ENCODE measurements around the gene ACTMAP. TPM values are rescaled to one million over a fixed set of nuclear protein-coding genes. Genes with fewer than 3 reads are reported as not detected.

ACTMAP gene
- polyA plus RNA-seq, 4 donors, result 12.1 to 27.5 (median 18.0) TPM

DNA sequence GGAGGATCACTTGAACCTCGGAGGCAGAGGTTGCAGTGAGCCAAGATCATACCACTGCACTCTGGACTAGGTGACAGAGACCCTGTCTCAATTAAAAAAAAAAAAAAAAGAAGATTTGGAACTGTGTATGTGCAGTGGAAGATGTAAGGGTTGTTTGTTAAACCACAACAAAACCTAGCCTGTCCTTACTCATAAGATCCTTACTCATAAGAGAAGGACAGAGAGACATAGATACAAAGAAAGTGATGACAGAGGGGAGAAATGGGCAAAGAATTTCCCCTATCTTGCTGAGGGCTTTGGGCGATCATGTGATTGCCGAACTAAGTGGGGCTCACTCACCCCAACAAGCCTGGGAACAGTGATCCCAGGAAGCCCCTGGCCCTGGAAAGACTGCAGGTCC lies 25.4 kb downstream of the ACTMAP start:
- DNase-seq (no peak), FAIRE-seq (no peak)
- H3K27ac ChIP-seq (ENCODE audit: low read depth in 1 of 3, low read length in 2 of 3), result no peak overlapping the region
- peaks cover 0 to 10% of the 10 kb centered on the region in 2 donors for H3K9me3 ChIP-seq (ENCODE audit: control insufficient read depth in 2 of 2, insufficient read depth in 1 of 2, low read depth in 1 of 2, low read length in 1 of 2)
- no peaks in the 10 kb centered on the region for H3K27me3 ChIP-seq (ENCODE audit: control insufficient read depth in 3 of 3, insufficient read depth in 3 of 3, low read length in 3 of 3)
- no peak overlapping the region for H3K4me3 ChIP-seq (ENCODE audit: low read depth in 1 of 3, low read length in 3 of 3)
- H3K4me1 ChIP-seq (ENCODE audit: control insufficient read depth in 3 of 3, insufficient read depth in 2 of 3, low read depth in 1 of 3, low read length in 2 of 3), result peaks cover 0 to 19% (median 6%) of the 10 kb centered on the region in 3 donors
- H3K36me3 ChIP-seq (ENCODE audit: control insufficient read depth in 3 of 3, insufficient read depth in 2 of 3, low read depth in 1 of 3, low read length in 3 of 3), result peaks cover 16 to 91% (median 16%) of the 10 kb centered on the region in 3 donors
- WGBS, 3 donors, result 96 to 98% (median 96%) methylated on average over 3 of the region's 3 CpGs

DNA sequence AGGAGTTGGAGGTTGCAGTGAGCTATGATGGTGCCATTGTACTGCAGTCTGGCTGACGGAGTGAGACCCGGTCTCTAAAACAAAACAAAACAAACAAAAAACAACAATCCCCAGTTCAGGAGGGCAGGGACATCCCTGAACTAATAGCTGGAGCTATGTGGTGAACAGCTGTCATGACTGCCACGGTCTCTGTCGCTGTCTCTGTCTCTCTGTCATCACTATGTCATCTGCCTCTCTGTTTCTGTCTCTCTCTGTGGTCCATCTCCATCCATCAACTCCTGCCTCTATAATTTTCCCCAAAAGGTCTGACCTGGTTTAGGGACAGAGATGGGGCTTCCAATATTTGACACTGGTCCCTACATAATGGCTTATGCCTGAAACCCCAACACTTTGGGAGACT lies 26.0 kb downstream of the ACTMAP start:
- FAIRE-seq (no peak), DNase-seq (no peak)
- H3K4me3 ChIP-seq (ENCODE audit: low read depth in 1 of 3, low read length in 3 of 3), result no peak overlapping the region
- H3K36me3 ChIP-seq (ENCODE audit: control insufficient read depth in 3 of 3, insufficient read depth in 2 of 3, low read depth in 1 of 3, low read length in 3 of 3), result peaks cover 16 to 89% (median 16%) of the 10 kb centered on the region in 3 donors
- H3K9me3 ChIP-seq (ENCODE audit: control insufficient read depth in 2 of 2, insufficient read depth in 1 of 2, low read depth in 1 of 2, low read length in 1 of 2), result peaks cover 0 to 10% of the 10 kb centered on the region in 2 donors
- 89 to 100% (median 92%) methylated on average over 4 of the region's 4 CpGs for WGBS, 3 donors
- peaks cover 0 to 24% (median 6%) of the 10 kb centered on the region in 3 donors for H3K4me1 ChIP-seq (ENCODE audit: control insufficient read depth in 3 of 3, insufficient read depth in 2 of 3, low read depth in 1 of 3, low read length in 2 of 3)
- H3K27me3 ChIP-seq (ENCODE audit: control insufficient read depth in 3 of 3, insufficient read depth in 3 of 3, low read length in 3 of 3), result no peaks in the 10 kb centered on the region
- no peak overlapping the region for H3K27ac ChIP-seq (ENCODE audit: low read depth in 1 of 3, low read length in 2 of 3)

DNA sequence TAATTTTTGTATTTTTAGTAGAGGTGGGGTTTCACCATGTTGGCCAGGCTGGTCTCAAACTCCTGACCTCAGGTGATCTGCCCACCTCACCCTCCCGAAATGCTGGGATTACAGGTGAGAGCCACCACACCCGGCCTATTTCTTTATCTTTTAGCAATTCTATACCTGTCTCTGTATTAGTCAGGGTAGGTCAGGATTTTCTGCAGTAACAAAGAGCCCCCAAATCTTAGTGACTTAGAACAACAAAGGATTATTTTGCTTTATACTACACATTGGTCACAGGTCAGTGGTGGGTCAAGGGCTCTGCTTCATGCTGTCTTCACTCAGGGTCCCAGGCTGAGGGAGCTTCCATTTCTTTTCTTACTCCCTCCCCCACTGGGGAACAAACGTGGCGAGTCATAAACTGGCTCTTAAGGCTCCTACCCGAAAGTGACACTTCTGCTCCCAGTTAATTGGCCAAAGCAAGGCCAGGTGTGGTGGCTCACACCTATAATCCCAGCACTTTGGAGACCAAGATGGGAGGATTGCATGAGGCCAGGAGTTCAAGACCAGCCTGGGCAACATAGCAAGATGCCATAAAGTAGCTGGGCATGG lies 26.5 kb downstream of the ACTMAP start:
- Histone ChIP-seq H3K27me3 (ENCODE audit: control insufficient read depth in 3 of 3, insufficient read depth in 3 of 3, low read length in 3 of 3) (no peaks in the 10 kb centered on the region), H3K9me3 (ENCODE audit: control insufficient read depth in 2 of 2, insufficient read depth in 1 of 2, low read depth in 1 of 2, low read length in 1 of 2) (peaks cover 0 to 10% of the 10 kb centered on the region in 2 donors), H3K4me3 (ENCODE audit: low read depth in 1 of 3, low read length in 3 of 3) (no peak overlapping the region), H3K4me1 (ENCODE audit: control insufficient read depth in 3 of 3, insufficient read depth in 2 of 3, low read depth in 1 of 3, low read length in 2 of 3) (peaks cover 0 to 26% (median 6%) of the 10 kb centered on the region in 3 donors), H3K27ac (ENCODE audit: low read depth in 1 of 3, low read length in 2 of 3) (no peak overlapping the region), H3K36me3 (ENCODE audit: control insufficient read depth in 3 of 3, insufficient read depth in 2 of 3, low read depth in 1 of 3, low read length in 3 of 3) (peaks cover 11 to 84% (median 16%) of the 10 kb centered on the region in 3 donors)
- 88 to 94% (median 90%) methylated on average over 5 of the region's 5 CpGs for WGBS, 3 donors
- DNase-seq (no peak), FAIRE-seq (no peak)

DNA sequence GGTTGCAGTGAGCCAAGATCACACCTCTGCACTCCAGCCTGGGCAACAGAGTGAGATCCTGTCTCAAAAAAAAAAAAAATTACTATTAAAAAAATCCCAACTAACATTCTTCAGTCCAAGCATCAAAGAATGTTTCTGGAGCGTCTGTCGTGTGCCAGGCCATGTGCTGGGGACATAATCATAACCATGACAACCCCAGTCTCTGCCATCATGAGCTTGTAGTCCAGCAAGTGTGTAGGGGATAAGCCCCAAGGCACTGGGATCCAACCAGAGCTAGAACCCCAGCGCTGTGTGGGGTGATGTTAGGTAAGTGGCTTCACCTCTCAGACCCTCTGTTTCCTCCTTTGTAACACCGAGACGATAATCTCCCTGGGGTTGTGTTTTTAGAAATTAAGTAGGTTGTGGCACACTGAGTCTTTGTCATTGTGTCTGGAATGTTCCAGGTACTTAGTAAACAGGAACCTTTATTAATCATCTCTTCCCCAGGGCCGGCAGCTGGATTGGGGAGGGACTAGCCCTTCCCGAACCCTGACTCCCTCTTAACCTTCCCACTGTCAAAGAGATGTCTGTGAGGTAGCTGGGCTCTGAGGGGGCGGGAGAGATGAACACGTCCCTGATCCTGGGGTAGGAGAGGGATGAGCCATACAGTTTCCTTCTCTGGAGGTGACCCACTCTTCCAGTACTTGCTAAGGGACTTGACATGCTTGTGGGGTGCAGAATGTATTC lies 28.2 kb downstream of the ACTMAP start:
- Histone ChIP-seq H3K9me3 (ENCODE audit: control insufficient read depth in 2 of 2, insufficient read depth in 1 of 2, low read depth in 1 of 2, low read length in 1 of 2) (peaks cover 0 to 6% of the 10 kb centered on the region in 2 donors), H3K4me1 (ENCODE audit: control insufficient read depth in 3 of 3, insufficient read depth in 2 of 3, low read depth in 1 of 3, low read length in 2 of 3) (peaks cover 0 to 26% (median 6%) of the 10 kb centered on the region in 3 donors), H3K27me3 (ENCODE audit: control insufficient read depth in 3 of 3, insufficient read depth in 3 of 3, low read length in 3 of 3) (no peaks in the 10 kb centered on the region), H3K27ac (ENCODE audit: low read depth in 1 of 3, low read length in 2 of 3) (peak overlapping the region in 1 of 3 donors; percentile 75), H3K36me3 (ENCODE audit: control insufficient read depth in 3 of 3, insufficient read depth in 2 of 3, low read depth in 1 of 3, low read length in 3 of 3) (peaks cover 7 to 71% (median 9%) of the 10 kb centered on the region in 3 donors), H3K4me3 (ENCODE audit: low read depth in 1 of 3, low read length in 3 of 3) (no peak overlapping the region)
- FAIRE-seq, result no peak
- WGBS, 3 donors, result 73 to 84% (median 74%) methylated on average over 9 of the region's 9 CpGs
- DNase-seq, result no peak

DNA sequence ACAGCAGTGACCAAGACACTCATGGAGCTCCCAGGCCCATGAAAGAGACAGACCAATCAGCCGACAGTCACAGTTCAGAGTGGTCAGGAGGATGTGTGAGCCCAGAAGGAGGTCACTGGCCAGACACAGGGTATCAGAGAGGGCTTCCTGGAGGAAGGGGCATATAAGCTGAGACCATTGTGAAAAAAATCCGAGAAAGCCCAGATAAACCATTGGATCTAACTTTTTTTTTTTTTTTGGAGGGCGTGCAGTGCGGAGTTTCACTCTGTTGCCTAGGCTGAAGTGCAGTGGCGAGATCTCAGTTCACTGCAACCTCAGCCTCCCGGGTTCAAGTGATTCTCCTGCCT lies 29.2 kb downstream of the ACTMAP start:
- FAIRE-seq (no peak), DNase-seq (no peak)
- Histone ChIP-seq H3K36me3 (ENCODE audit: control insufficient read depth in 3 of 3, insufficient read depth in 2 of 3, low read depth in 1 of 3, low read length in 3 of 3) (peaks cover 7 to 63% (median 7%) of the 10 kb centered on the region in 3 donors), H3K4me3 (ENCODE audit: low read depth in 1 of 3, low read length in 3 of 3) (peak overlapping the region in 1 of 3 donors; percentile 88), H3K4me1 (ENCODE audit: control insufficient read depth in 3 of 3, insufficient read depth in 2 of 3, low read depth in 1 of 3, low read length in 2 of 3) (peaks cover 0 to 28% (median 6%) of the 10 kb centered on the region in 3 donors), H3K27me3 (ENCODE audit: control insufficient read depth in 3 of 3, insufficient read depth in 3 of 3, low read length in 3 of 3) (no peaks in the 10 kb centered on the region), H3K27ac (ENCODE audit: low read depth in 1 of 3, low read length in 2 of 3) (peak overlapping the region in 1 of 3 donors; percentile 90), H3K9me3 (ENCODE audit: control insufficient read depth in 2 of 2, insufficient read depth in 1 of 2, low read depth in 1 of 2, low read length in 1 of 2) (peaks cover 0 to 3% of the 10 kb centered on the region in 2 donors)
- 77 to 90% (median 87%) methylated on average over 6 of the region's 6 CpGs for WGBS, 3 donors

DNA sequence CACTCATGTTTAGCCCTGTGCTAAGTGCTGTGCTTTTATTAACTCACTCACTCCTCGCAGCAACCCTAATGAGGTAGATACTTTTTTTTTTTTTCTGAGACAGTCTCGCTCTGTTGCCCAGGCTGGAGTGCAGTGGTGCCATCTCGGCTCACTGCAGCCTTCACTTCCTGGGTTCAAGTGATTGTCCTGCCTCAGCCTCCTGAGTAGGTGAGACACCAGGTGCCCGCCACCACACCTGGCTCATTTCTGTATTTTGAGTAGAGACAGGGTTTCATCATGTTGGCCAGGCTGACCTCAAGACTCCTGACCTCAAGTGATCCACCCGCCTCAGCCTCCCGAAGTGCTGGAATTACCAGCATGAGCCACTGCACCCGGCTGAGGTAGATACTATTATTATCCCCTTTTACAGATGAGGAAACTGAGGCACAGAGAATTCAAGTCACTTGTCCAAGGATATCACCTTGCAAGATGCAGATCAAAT lies 30.8 kb downstream of the ACTMAP start:
- Histone ChIP-seq H3K4me1 (ENCODE audit: control insufficient read depth in 3 of 3, insufficient read depth in 2 of 3, low read depth in 1 of 3, low read length in 2 of 3) (peaks cover 0 to 40% (median 6%) of the 10 kb centered on the region in 3 donors), H3K36me3 (ENCODE audit: control insufficient read depth in 3 of 3, insufficient read depth in 2 of 3, low read depth in 1 of 3, low read length in 3 of 3) (peaks cover 5 to 46% (median 7%) of the 10 kb centered on the region in 3 donors), H3K27me3 (ENCODE audit: control insufficient read depth in 3 of 3, insufficient read depth in 3 of 3, low read length in 3 of 3) (no peaks in the 10 kb centered on the region), H3K4me3 (ENCODE audit: low read depth in 1 of 3, low read length in 3 of 3) (peak overlapping the region in 2 of 3 donors; percentile 88 to 93), H3K9me3 (ENCODE audit: control insufficient read depth in 2 of 2, insufficient read depth in 1 of 2, low read depth in 1 of 2, low read length in 1 of 2) (peaks cover 0 to 3% of the 10 kb centered on the region in 2 donors), H3K27ac (ENCODE audit: low read depth in 1 of 3, low read length in 2 of 3) (peak overlapping the region; percentile 98 to 99 (median 99))
- DNase-seq (peak; percentile 31 to 42), FAIRE-seq (no peak)
- WGBS, 3 donors, result 16 to 43% (median 36%) methylated on average over 7 of the region's 7 CpGs

DNA sequence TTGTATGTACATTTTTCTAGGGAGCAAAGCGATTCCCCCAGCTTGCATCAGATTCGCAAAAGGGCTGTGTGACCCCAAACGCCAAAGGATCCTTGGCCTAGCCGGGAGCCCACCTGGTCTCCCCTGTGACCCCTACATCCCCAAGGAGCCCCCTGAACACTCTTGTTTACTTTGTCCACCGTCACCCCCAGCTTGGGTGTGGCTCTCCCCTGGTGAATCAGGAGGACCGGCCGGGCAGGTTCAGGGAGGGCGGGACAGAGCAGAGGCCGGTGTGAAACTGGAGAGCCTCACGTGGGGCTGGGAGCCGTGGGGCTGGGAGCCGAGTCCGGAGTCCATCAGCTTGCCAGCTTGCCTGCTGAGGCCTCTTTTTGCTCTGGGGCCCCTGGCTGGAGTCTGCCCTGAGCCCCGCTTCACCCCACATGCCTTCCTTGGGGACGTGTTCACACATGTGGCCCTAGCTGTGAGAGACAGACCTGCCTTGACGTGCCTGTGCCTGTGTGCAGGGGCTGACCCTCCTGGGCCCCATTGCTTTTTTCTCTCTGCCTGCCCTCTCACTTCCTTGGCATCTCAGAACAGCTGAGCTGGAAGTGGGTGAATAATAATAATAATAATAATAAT lies 31.4 kb downstream of the ACTMAP start:
- FAIRE-seq (no peak), DNase-seq (peak; percentile 96)
- Histone ChIP-seq H3K27me3 (ENCODE audit: control insufficient read depth in 3 of 3, insufficient read depth in 3 of 3, low read length in 3 of 3) (no peaks in the 10 kb centered on the region), H3K27ac (ENCODE audit: low read depth in 1 of 3, low read length in 2 of 3) (peak overlapping the region; percentile 98 to 99 (median 99)), H3K4me3 (ENCODE audit: low read depth in 1 of 3, low read length in 3 of 3) (peak overlapping the region; percentile 88 to 93 (median 88)), H3K9me3 (ENCODE audit: control insufficient read depth in 2 of 2, insufficient read depth in 1 of 2, low read depth in 1 of 2, low read length in 1 of 2) (peaks cover 0 to 1% of the 10 kb centered on the region in 2 donors), H3K36me3 (ENCODE audit: control insufficient read depth in 3 of 3, insufficient read depth in 2 of 3, low read depth in 1 of 3, low read length in 3 of 3) (peaks cover 3 to 40% (median 5%) of the 10 kb centered on the region in 3 donors), H3K4me1 (ENCODE audit: control insufficient read depth in 3 of 3, insufficient read depth in 2 of 3, low read depth in 1 of 3, low read length in 2 of 3) (peaks cover 0 to 46% (median 8%) of the 10 kb centered on the region in 3 donors)
- 6 to 19% (median 13%) methylated on average over 16 of the region's 16 CpGs for WGBS, 3 donors

Data from small intestine (tissue), 7 donors.